CD4-positive, alpha-beta T cell (primary cell): ENCODE measurements around the gene EIF3L. TPM values are rescaled to one million over a fixed set of nuclear protein-coding genes. Genes with fewer than 3 reads are reported as not detected.

Source experiments
- ATAC-seq: fragments of 200-7000 bp; cut with Tn5 transposase; one replicate; pipeline ENCODE4 v1.10.0; 2022; ENCODE audit warnings: mild to moderate bottlenecking; ENCODE audit not compliant: poor library complexity
- CTCF ChIA-PET: fragments of 350-600 bp; sonication (Branson Sonifier 250); formaldehyde crosslinking; loops from one replicate; lab custom pipeline; 2021; ENCODE audit warnings: antibody characterized with exemption, inconsistent platforms; lab: Charles Lee
- POLR2A ChIA-PET: fragments of 350-600 bp; sonication (Branson Sonifier 250); formaldehyde crosslinking; loops from one replicate; lab custom pipeline; 2021; ENCODE audit warnings: antibody characterized with exemption, inconsistent platforms; lab: Charles Lee
- DNase-seq, 14 experiments: peaks; one replicate each; pipeline ENCODE4 v3.0.0-alpha.2; 2013 to 2020; ENCODE audit warnings: mixed read lengths in 2 of 14
- H3K27ac ChIP-seq, 2 donors: one replicate each; pipeline versions ENCODE4 v1.5.1 to v1.7.0; 2013; ENCODE audit warnings: low read length in 2 of 2, low read depth in 1 of 2, mild to moderate bottlenecking in 1 of 2
- H3K27me3 ChIP-seq, 2 experiments: 1 replicate in 1 of 2; 2 replicates in 1 of 2; pipeline versions ENCODE4 v1.6.1 to v1.7.0; 2013; ENCODE audit warnings: low read length in 2 of 2, control low read depth in 1 of 2, mild to moderate bottlenecking in 1 of 2, moderate library complexity in 1 of 2; ENCODE audit not compliant: insufficient read depth in 2 of 2, control insufficient read depth in 1 of 2
- H3K36me3 ChIP-seq: one replicate; pipeline ENCODE4 v1.6.1; 2013; ENCODE audit warnings: low read length, control low read depth; ENCODE audit not compliant: insufficient read depth
- H3K4me1 ChIP-seq: one replicate; pipeline ENCODE4 v1.6.1; 2013; ENCODE audit warnings: low read length, control low read depth; ENCODE audit not compliant: insufficient read depth
- H3K4me3 ChIP-seq: one replicate; pipeline ENCODE4 v1.5.1; 2013; ENCODE audit warnings: mild to moderate bottlenecking, low read length, moderate library complexity
- H3K9me3 ChIP-seq, 2 experiments: 1 replicate in 1 of 2; 2 replicates in 1 of 2; pipeline versions ENCODE4 v1.6.1 to v1.7.0; 2013; ENCODE audit warnings: low read length in 2 of 2, mild to moderate bottlenecking in 2 of 2, control low read depth in 1 of 2, moderate library complexity in 1 of 2; ENCODE audit not compliant: control insufficient read depth in 1 of 2, insufficient read depth in 1 of 2
- H3K27ac Mint-ChIP-seq: one replicate; pipeline ENCODE4 v1.8.0; 2020; ENCODE audit warnings: mixed read lengths
- H3K27me3 Mint-ChIP-seq: one replicate; pipeline ENCODE4 v1.8.0; 2021; ENCODE audit warnings: mixed read lengths
- H3K36me3 Mint-ChIP-seq: one replicate; pipeline ENCODE4 v1.8.0; 2021; ENCODE audit warnings: low read depth, mixed read lengths
- H3K4me1 Mint-ChIP-seq: one replicate; pipeline ENCODE4 v1.8.0; 2021; ENCODE audit warnings: low read depth, mixed read lengths
- H3K4me3 Mint-ChIP-seq: one replicate; pipeline ENCODE4 v1.8.0; 2020; ENCODE audit warnings: mild to moderate bottlenecking, mixed read lengths
- H3K9me3 Mint-ChIP-seq: one replicate; pipeline ENCODE4 v1.8.0; 2020; ENCODE audit warnings: mixed read lengths
- CTCF ChIP-seq: fragments of 200-600 bp; IDR thresholded peaks from one replicate; pipeline ENCODE4 v1.8.0; 2022; ENCODE audit warnings: antibody characterized with exemption, mild to moderate bottlenecking
- intact Hi-C, 2 experiments: fragments of 100-400 bp; cut with DNase I in 1 of 2; cut with micrococcal nuclease in 1 of 2; formaldehyde crosslinking; loops; one replicate each; pipeline versions ENCODE4 v1.15.1 to v1.9.0; 2023 to 2025; cut with DNase I, micrococcal nuclease
- total RNA-seq, 174 experiments: library from RNA in 2 of 174; stranded (reverse) in 2 of 174; gene quantifications; one replicate each; pipeline ENCODE4 v1.2.3 and lab custom pipeline; 2021 to 2026

EIF3L gene
- total RNA-seq, 2 experiments from 2014 or later, result 525 to 541 TPM

- Histone ChIP-seq H3K27ac (no peak overlapping the region), H3K4me3 (no peak overlapping the region), H3K9me3 (no peaks in the 10 kb centered on the region), H3K36me3 (peaks cover 23% of the 10 kb centered on the region), H3K27me3 (no peaks in the 10 kb centered on the region), H3K4me1 (peaks cover 26% of the 10 kb centered on the region)
- Mint-ChIP-seq H3K27ac (peak overlapping the region; percentile 87), H3K27me3 (no peaks in the 10 kb centered on the region), H3K36me3 (peaks cover 23% of the 10 kb centered on the region), H3K4me3 (no peak overlapping the region), H3K9me3 (no peaks in the 10 kb centered on the region), H3K4me1 (peaks cover 33% of the 10 kb centered on the region)
- no peak for TF ChIP-seq CTCF
- ChIA-PET CTCF (interaction anchor here (0.5 kb wide), 1 partner anchor 74 kb away, joined by 4 read pairs; no protein-coding TSS in a partner anchor), POLR2A (no interaction called here)
- intact Hi-C loops, result no loop called here
- DNase-seq (no peak), ATAC-seq (no peak)
Observed at GRCh38 chr22:37893583-37893983, 44.4 kb downstream of the EIF3L start.

DNA sequence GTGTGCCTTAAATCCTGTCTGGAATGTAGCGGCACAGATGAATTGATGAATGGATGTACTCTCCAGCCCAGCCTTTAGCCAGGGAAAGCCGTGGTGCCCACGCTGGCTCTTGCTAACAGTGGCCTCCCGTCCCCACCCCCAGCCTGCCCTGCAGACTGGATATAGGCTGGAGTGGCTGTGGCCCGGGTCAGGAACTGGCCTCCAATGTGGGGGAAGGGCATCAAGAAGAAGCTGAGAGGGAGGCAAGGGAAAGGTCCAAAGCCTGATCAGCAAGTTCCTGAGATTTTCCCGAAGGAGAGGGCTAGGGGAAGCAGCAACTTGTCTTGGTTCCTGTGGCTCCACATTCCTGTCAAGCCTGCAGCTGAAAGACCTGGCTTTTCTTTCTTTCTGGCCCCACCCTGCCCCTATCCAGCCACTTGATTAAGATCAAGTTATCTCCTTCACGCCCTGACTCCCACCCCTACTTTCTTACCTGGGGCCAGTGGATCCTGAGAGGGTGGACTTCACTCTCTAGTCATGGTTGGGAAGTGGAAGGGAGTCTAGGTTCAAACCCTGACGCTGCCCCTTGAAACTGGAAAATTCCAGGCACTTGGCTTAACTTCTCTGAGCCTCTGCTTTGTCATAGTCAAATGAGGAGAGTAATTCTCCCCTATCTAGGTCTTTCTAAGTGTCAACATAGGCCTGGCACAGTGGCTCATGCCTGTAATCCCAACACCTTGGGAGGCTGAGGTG is 45.9 kb downstream of the EIF3L start:
- peaks cover 10% of the 10 kb centered on the region for H3K36me3 Mint-ChIP-seq
- peak overlapping the region; percentile 94 for H3K27ac Mint-ChIP-seq
- H3K4me3 ChIP-seq, result no peak overlapping the region
- no peaks in the 10 kb centered on the region for H3K9me3 Mint-ChIP-seq
- H3K27me3 Mint-ChIP-seq, result no peaks in the 10 kb centered on the region
- H3K4me1 Mint-ChIP-seq, result peaks cover 33% of the 10 kb centered on the region
- H3K27me3 ChIP-seq, result no peaks in the 10 kb centered on the region
- ChIA-PET CTCF (interaction anchor here (2.4 kb wide), 1 partner anchor 11 kb away, joined by 12 read pairs; the partner anchor contains the start of gene MICALL1), POLR2A (interaction anchor here (2.8 kb wide), 1 partner anchor 11 kb away, joined by 37 read pairs; the partner anchor contains the start of gene MICALL1)
- TF ChIP-seq CTCF, result no peak
- peaks cover 11% of the 10 kb centered on the region for H3K36me3 ChIP-seq
- intact Hi-C loops, result no loop called here
- H3K4me3 Mint-ChIP-seq, result no peak overlapping the region
- peak overlapping the region in 1 of 2 donors; percentile 30 for H3K27ac ChIP-seq
- no peak for ATAC-seq
- no peak for DNase-seq
- peaks cover 26% of the 10 kb centered on the region for H3K4me1 ChIP-seq
- H3K9me3 ChIP-seq, result no peaks in the 10 kb centered on the region

- peak overlapping the region; percentile 23 for H3K4me3 ChIP-seq
- POLR2A ChIA-PET, result interaction anchor here (0.6 to 2.8 kb wide), 5 partner anchors 9 to 655 kb away, joined by 3 to 37 read pairs (median 3); partner anchors contain the start of genes ANKRD54, MICALL1 and POLR2F
- Mint-ChIP-seq H3K4me3 (peak overlapping the region; percentile 75), H3K27ac (peak overlapping the region; percentile 94), H3K4me1 (peaks cover 33% of the 10 kb centered on the region), H3K36me3 (peaks cover 7% of the 10 kb centered on the region), H3K27me3 (no peaks in the 10 kb centered on the region), H3K9me3 (no peaks in the 10 kb centered on the region)
- CTCF ChIA-PET, result interaction anchor here (1.3 to 2.4 kb wide), 2 partner anchors 10 to 11 kb away, joined by 3 to 12 read pairs; partner anchors contain the start of gene MICALL1
- peak overlapping the region; percentile 47 to 75 for H3K27ac ChIP-seq
- H3K9me3 ChIP-seq, result no peaks in the 10 kb centered on the region
- no peaks in the 10 kb centered on the region for H3K27me3 ChIP-seq
- H3K4me1 ChIP-seq, result peaks cover 26% of the 10 kb centered on the region
- intact Hi-C loops, result loop anchor here in 1 of 2 experiments (2.0 kb wide), 1 partner anchor 39 kb away; no protein-coding TSS in a partner anchor
- peak; percentile 97 for ATAC-seq
- TF ChIP-seq CTCF, result no peak
- peaks cover 9% of the 10 kb centered on the region for H3K36me3 ChIP-seq
- peak; percentile 11 to 85 (median 41) for DNase-seq
Observed at GRCh38 chr22:37896181-37896592, 47.0 kb downstream of the EIF3L start.
